K562 (cell line): ENCODE measurements around the gene CDC14A. TPM values are rescaled to one million over a fixed set of nuclear protein-coding genes. Genes with fewer than 3 reads are reported as not detected.

ENCODE experiments used
- ARID2 ChIP-seq: fragments of 450-650 bp; IDR thresholded peaks from 2 replicates; pipeline ENCODE4 v1.6.1; 2017; ENCODE audit warnings: antibody characterized with exemption, mild to moderate bottlenecking
- BRF1 ChIP-seq: IDR thresholded peaks from 3 replicates; pipeline ENCODE4 v1.6.1; 2011; ENCODE audit warnings: borderline replicate concordance, mild to moderate bottlenecking; ENCODE audit not compliant: insufficient read length; ENCODE audit errors: extremely low read depth
- CHD4 ChIP-seq: fragments of 200-600 bp; sonication (generic); IDR thresholded peaks from 3 replicates; pipeline ENCODE4 v1.6.1; 2012; ENCODE audit warnings: low read depth, mild to moderate bottlenecking, mixed read lengths, low read length, inconsistent platforms; ENCODE audit not compliant: insufficient read depth, insufficient replicate concordance, poor library complexity, severe bottlenecking
- EP300 ChIP-seq: IDR thresholded peaks from 2 replicates; pipeline ENCODE4 v1.6.1; 2012; ENCODE audit warnings: low read length, improper control_type of control experiment
- ERF ChIP-seq: fragments of 450-650 bp; formaldehyde crosslinking; IDR thresholded peaks from 2 replicates; pipeline ENCODE4 v1.4.0; 2020; ENCODE audit warnings: mild to moderate bottlenecking, mixed read lengths
- FOXJ3 ChIP-seq: sonication (generic); formaldehyde crosslinking; IDR thresholded peaks from 2 replicates; pipeline ENCODE4 v1.4.0; 2020; ENCODE audit warnings: mild to moderate bottlenecking, missing genetic modification reagents
- GABPB2 ChIP-seq: fragments of 250-450 bp; sonication (Bioruptor Pico); conservative IDR thresholded peaks from 2 replicates; pipeline ENCODE4 v1.5.1; 2021; ENCODE audit warnings: mild to moderate bottlenecking
- HNRNPLL ChIP-seq: fragments of 200-400 bp; formaldehyde crosslinking; IDR thresholded peaks from 2 replicates; pipeline ENCODE4 v1.6.1; 2017; ENCODE audit warnings: low read length, low read depth, mild to moderate bottlenecking; ENCODE audit not compliant: poor library complexity, severe bottlenecking
- LEF1 ChIP-seq: fragments of 450-650 bp; IDR thresholded peaks from 2 replicates; pipeline ENCODE4 v1.6.1; 2016; ENCODE audit warnings: mild to moderate bottlenecking
- MTA3 ChIP-seq: fragments of 450-650 bp; formaldehyde crosslinking; IDR thresholded peaks from 2 replicates; pipeline ENCODE4 v1.6.1; 2017; ENCODE audit warnings: mild to moderate bottlenecking, borderline replicate concordance
- PHF21A ChIP-seq: fragments of 450-650 bp; IDR thresholded peaks from 2 replicates; pipeline ENCODE4 v1.6.1; 2017; ENCODE audit warnings: low read depth, borderline replicate concordance
- PRPF4 ChIP-seq: fragments of 200-400 bp; formaldehyde crosslinking; IDR thresholded peaks from one replicate; pipeline ENCODE4 v1.6.1; 2017; ENCODE audit warnings: low read length, low read depth, mild to moderate bottlenecking; ENCODE audit not compliant: insufficient read depth, poor library complexity, severe bottlenecking
- RBM14 ChIP-seq: fragments of 200-400 bp; formaldehyde crosslinking; IDR thresholded peaks from 2 replicates; pipeline ENCODE4 v1.6.1; 2018; ENCODE audit warnings: low read depth, mild to moderate bottlenecking, low read length, moderate library complexity, borderline replicate concordance; ENCODE audit not compliant: insufficient read depth
- RFX7 ChIP-seq: fragments of 250-450 bp; sonication (Bioruptor Pico); IDR thresholded peaks from 2 replicates; pipeline ENCODE4 v1.5.1; 2021; ENCODE audit warnings: mild to moderate bottlenecking
- RUNX1 ChIP-seq: sonication (generic); IDR thresholded peaks from 2 replicates; pipeline ENCODE4 v1.6.1; 2016; ENCODE audit warnings: antibody characterized with exemption, low read depth
- SRSF1 ChIP-seq: fragments of 200-400 bp; formaldehyde crosslinking; IDR thresholded peaks from 2 replicates; pipeline ENCODE4 v1.6.1; 2017; ENCODE audit warnings: mild to moderate bottlenecking, low read depth, low read length, moderate library complexity
- STAT5A ChIP-seq: IDR thresholded peaks from 2 replicates; pipeline ENCODE4 v1.6.1; 2012; ENCODE audit warnings: low read length, inconsistent platforms, borderline replicate concordance
- TAF15 ChIP-seq: fragments of 200-400 bp; formaldehyde crosslinking; IDR thresholded peaks from 2 replicates; pipeline ENCODE4 v1.6.1; 2017; ENCODE audit warnings: mild to moderate bottlenecking, low read depth, low read length, moderate library complexity
- TEAD4 ChIP-seq, 2 experiments: sonication (generic) in 1 of 2; formaldehyde crosslinking in 1 of 2; IDR thresholded peaks; 2 replicates each; pipeline versions ENCODE4 v1.6.1 to v1.8.0; 2012 to 2022; ENCODE audit warnings: borderline replicate concordance in 1 of 2, inconsistent platforms in 1 of 2, low read length in 1 of 2, mild to moderate bottlenecking in 1 of 2, missing genetic modification reagents in 1 of 2
- THRA ChIP-seq: fragments of 450-650 bp; IDR thresholded peaks from 2 replicates; pipeline ENCODE4 v1.6.1; 2017; ENCODE audit warnings: mild to moderate bottlenecking, moderate library complexity
- WHSC1 ChIP-seq: IDR thresholded peaks from one replicate; pipeline ENCODE4 v1.6.1; 2012; ENCODE audit warnings: low read length, control low read depth, inconsistent platforms
- ZNF143 ChIP-seq: sonication (generic); formaldehyde crosslinking; IDR thresholded peaks from 2 replicates; pipeline ENCODE4 v1.9.0; 2022; ENCODE audit warnings: mild to moderate bottlenecking, missing genetic modification reagents
- ZNF212 ChIP-seq: fragments of 450-650 bp; formaldehyde crosslinking; IDR thresholded peaks from 2 replicates; pipeline ENCODE4 v1.4.0; 2020; ENCODE audit warnings: mild to moderate bottlenecking
- ZNF24 ChIP-seq: fragments of 450-650 bp; IDR thresholded peaks from 2 replicates; pipeline ENCODE4 v1.6.1; 2016
- ZNF512 ChIP-seq: IDR thresholded peaks from 2 replicates; pipeline ENCODE4 v1.6.1; 2016; ENCODE audit warnings: missing genetic modification characterization, missing compliant biosample characterization
- polyA plus RNA-seq, 8 experiments: library from polyadenylated mRNA; depleted of rRNA in 4 of 8; stranded (reverse) in 5 of 8; unstranded in 3 of 8; fragments of >200 nt; fragmentation: Nextera tagmentation in 2 of 8; fragmentation: Illumina TruSeq in 1 of 8; extraction: Ambion mirVana in 2 of 8; extraction: Trizol in 1 of 8; gene quantifications; 2 replicates each; pipeline versions ENCODE4 v1.2.1 to v1.2.3, GENCODE V29; 2011 to 2014; ENCODE audit warnings: inconsistent platforms in 1 of 8, missing spikeins in 1 of 8
- total RNA-seq, 7 experiments: library from RNA; depleted of rRNA in 6 of 7; stranded (reverse); fragments of >200 nt in 6 of 7; fragmentation: Illumina TruSeq in 2 of 7; extraction: Trizol in 2 of 7; gene quantifications; 2 replicates each; pipeline versions ENCODE4 v1.2.1 to v1.2.3, GENCODE V29; 2011 to 2021; ENCODE audit warnings: low replicate concordance in 1 of 7
- TF ChIP-seq, protein P1 (sequence below): sonication (generic); formaldehyde crosslinking; IDR thresholded peaks from 2 replicates; pipeline ENCODE4 v1.8.0; 2022; ENCODE audit warnings: mild to moderate bottlenecking, missing genetic modification reagents

Gene CDC14A
- total and polyA plus RNA-seq, 9 of the 15 experiments (the other 6 are each of a cell fraction or from before 2014, with no cell fraction given): 17.0 to 74.3 (median 33.4) TPM

DNA sequence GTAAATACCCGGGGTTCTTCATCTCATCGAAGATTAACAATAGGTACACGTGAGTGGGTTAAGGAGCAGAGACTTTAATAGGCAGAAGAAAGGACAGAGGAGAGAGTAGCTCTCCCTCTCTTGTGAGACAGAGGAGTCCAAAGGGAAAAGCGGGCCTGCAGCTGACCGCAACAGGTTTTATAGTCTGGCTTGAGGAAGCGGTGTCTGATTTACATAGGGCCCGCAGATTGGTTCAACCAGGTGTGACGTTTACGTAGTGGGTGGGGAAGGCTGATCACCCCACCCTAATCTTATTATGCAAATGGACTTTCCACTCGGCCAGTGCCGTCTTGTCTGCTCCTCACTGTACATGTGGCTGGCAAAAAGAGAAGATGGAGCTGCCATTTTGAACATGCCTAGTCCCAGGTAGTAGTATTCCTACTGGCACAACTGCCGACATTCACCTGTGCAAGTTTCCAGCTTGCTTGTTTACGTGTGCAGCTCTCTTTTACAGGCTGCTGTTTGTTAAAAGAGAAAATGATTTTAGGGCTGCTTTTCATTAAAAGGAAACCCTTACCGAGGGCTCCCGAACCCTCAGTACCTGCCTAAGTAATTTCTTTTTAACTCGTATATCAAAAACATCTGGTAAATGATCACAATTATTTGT lies 10.6 kb downstream of the CDC14A start (continued):
- TF ChIP-seq CHD4: no peak
- TF ChIP-seq ZNF512 (tag): no peak
- no peak for TF ChIP-seq FOXJ3 (CRISPR knock-in tag)
- peak; percentile 9; the same call in 1 of the 2 replicates for TF ChIP-seq STAT5A
- TF ChIP-seq MTA3: peak; percentile 99
- TF ChIP-seq PRPF4: no peak
- no peak for TF ChIP-seq WHSC1
- TF ChIP-seq EP300: no peak
- no peak for TF ChIP-seq LEF1
- peak; percentile 70 for TF ChIP-seq ZNF24
- no peak for TF ChIP-seq ZNF212
- peak; percentile 58 for TF ChIP-seq HNRNPLL
- TF ChIP-seq PHF21A: no peak
- no peak for TF ChIP-seq ERF
- TF ChIP-seq RUNX1: no peak
- TF ChIP-seq ARID2: no peak
- TF ChIP-seq THRA: no peak
- peak; percentile 40; the same call in 1 of the 2 replicates for TF ChIP-seq TEAD4 (IDR thresholded peaks at IDR 0.05; ENCODE audit: low read length)
- no peak for TF ChIP-seq TEAD4 (CRISPR knock-in tag; IDR thresholded peaks at IDR 0.05; ENCODE audit: borderline replicate concordance)
- no peak for TF ChIP-seq BRF1
- TF ChIP-seq, protein P1, sequence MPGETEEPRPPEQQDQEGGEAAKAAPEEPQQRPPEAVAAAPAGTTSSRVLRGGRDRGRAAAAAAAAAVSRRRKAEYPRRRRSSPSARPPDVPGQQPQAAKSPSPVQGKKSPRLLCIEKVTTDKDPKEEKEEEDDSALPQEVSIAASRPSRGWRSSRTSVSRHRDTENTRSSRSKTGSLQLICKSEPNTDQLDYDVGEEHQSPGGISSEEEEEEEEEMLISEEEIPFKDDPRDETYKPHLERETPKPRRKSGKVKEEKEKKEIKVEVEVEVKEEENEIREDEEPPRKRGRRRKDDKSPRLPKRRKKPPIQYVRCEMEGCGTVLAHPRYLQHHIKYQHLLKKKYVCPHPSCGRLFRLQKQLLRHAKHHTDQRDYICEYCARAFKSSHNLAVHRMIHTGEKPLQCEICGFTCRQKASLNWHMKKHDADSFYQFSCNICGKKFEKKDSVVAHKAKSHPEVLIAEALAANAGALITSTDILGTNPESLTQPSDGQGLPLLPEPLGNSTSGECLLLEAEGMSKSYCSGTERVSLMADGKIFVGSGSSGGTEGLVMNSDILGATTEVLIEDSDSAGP (CRISPR knock-in tag): no peak
- no peak for TF ChIP-seq GABPB2
- TF ChIP-seq SRSF1: no peak
- TF ChIP-seq RFX7 (CRISPR knock-in tag): no peak
- no peak for TF ChIP-seq RBM14
- no peak for TF ChIP-seq ZNF143 (CRISPR knock-in tag)
- TF ChIP-seq TAF15: no peak
